Prostate gland (tissue), 2 donors: ENCODE results near the gene PYURF.

ENCODE experiments used
- CTCF ChIP-seq, 4 experiments: fragments of 200-600 bp in 2 of 4; fragments of 450-650 bp in 2 of 4; sonication (generic) in 2 of 4; IDR thresholded peaks; 1 replicate in 3 of 4; 2 replicates in 1 of 4; pipeline ENCODE4 v1.5.1; 2016 to 2019; ENCODE audit warnings: antibody characterized with exemption in 4 of 4, mild to moderate bottlenecking in 2 of 4, moderate library complexity in 2 of 4
- POLR2A ChIP-seq: fragments of 450-650 bp; IDR thresholded peaks from one replicate; pipeline ENCODE4 v1.6.1; 2016; ENCODE audit warnings: antibody characterized with exemption, mild to moderate bottlenecking
- POLR2AphosphoS5 ChIP-seq: sonication (generic); formaldehyde crosslinking; IDR thresholded peaks from one replicate; pipeline ENCODE4 v1.6.1; 2017; ENCODE audit warnings: antibody characterized with exemption

DNA sequence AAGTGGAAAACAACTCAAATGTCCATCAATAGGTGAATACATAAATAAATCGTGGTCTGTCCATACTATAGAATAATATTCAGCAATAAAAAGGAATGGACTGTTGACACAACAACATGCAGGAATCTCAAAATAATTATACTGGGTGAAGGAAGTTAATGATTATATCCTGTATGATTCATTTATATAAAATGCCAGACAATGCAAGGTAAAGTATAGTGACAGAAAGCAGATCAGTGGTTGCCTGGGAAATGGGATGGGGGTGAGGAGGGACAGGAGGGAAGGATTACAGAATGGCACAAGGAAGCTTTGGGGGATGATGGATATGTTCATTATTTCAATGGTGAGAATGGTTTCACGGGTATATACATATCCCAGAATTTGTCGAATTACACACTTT is 12.3 kb downstream of the PYURF start:
- no peak for TF ChIP-seq CTCF (IDR thresholded peaks at IDR 0.05)
- TF ChIP-seq POLR2A, result no peak
- no peak for TF ChIP-seq POLR2AphosphoS5
